CD8-positive, alpha-beta memory T cell (primary cell): ENCODE measurements around the gene ATG4A. TPM values are rescaled to one million over a fixed set of nuclear protein-coding genes. Genes with fewer than 3 reads are reported as not detected.

Experiments used
- CTCF ChIA-PET: fragments of 350-600 bp; sonication (Branson Sonifier 250); formaldehyde crosslinking; loops from one replicate; lab custom pipeline; 2021; ENCODE audit warnings: antibody characterized with exemption; lab: Charles Lee
- POLR2A ChIA-PET: fragments of 350-600 bp; sonication (Branson Sonifier 250); formaldehyde crosslinking; loops from one replicate; lab custom pipeline; 2021; ENCODE audit warnings: antibody characterized with exemption; lab: Charles Lee
- DNase-seq, 5 donors: peaks; one replicate each; pipeline versions ENCODE4 v3.0.0 to v3.0.0-alpha.2; 2020 to 2022; ENCODE audit warnings: mixed read lengths in 1 of 5
- H3K27ac ChIP-seq: one replicate; pipeline ENCODE4 v1.7.0; 2013; ENCODE audit warnings: low read depth, mild to moderate bottlenecking, low read length, moderate library complexity
- H3K27me3 ChIP-seq: 2 replicates; pipeline ENCODE4 v1.7.0; 2013; ENCODE audit warnings: low read length, mild to moderate bottlenecking; ENCODE audit not compliant: insufficient read depth, poor library complexity, severe bottlenecking
- H3K36me3 ChIP-seq: 2 replicates; pipeline ENCODE4 v1.7.0; 2013; ENCODE audit warnings: mild to moderate bottlenecking, low read length, moderate library complexity; ENCODE audit not compliant: insufficient read depth
- H3K4me1 ChIP-seq: 2 replicates; pipeline ENCODE4 v1.7.0; 2013; ENCODE audit warnings: mild to moderate bottlenecking, low read length, moderate library complexity; ENCODE audit not compliant: insufficient read depth
- H3K4me3 ChIP-seq: 2 replicates; pipeline ENCODE4 v1.7.0; 2013; ENCODE audit warnings: mild to moderate bottlenecking, low read length
- H3K9me3 ChIP-seq: 2 replicates; pipeline ENCODE4 v1.7.0; 2013; ENCODE audit warnings: mild to moderate bottlenecking, low read length
- H3K27ac Mint-ChIP-seq, 8 donors: one replicate each; pipeline ENCODE4 v1.8.0; 2020 to 2021; ENCODE audit warnings: mixed read lengths in 8 of 8, mild to moderate bottlenecking in 6 of 8, inconsistent platforms in 3 of 8, moderate library complexity in 3 of 8
- H3K27me3 Mint-ChIP-seq, 2 donors: one replicate each; pipeline ENCODE4 v1.8.0; 2020 to 2021; ENCODE audit warnings: mixed read lengths in 2 of 2, mild to moderate bottlenecking in 1 of 2, moderate library complexity in 1 of 2
- H3K36me3 Mint-ChIP-seq, 3 donors: one replicate each; pipeline ENCODE4 v1.8.0; 2020 to 2021; ENCODE audit warnings: mixed read lengths in 3 of 3, inconsistent platforms in 1 of 3, mild to moderate bottlenecking in 1 of 3
- H3K4me1 Mint-ChIP-seq, 3 donors: one replicate each; pipeline ENCODE4 v1.8.0; 2020 to 2021; ENCODE audit warnings: mixed read lengths in 3 of 3, inconsistent platforms in 1 of 3, mild to moderate bottlenecking in 1 of 3
- H3K4me3 Mint-ChIP-seq, 7 donors: one replicate each; pipeline ENCODE4 v1.8.0; 2020 to 2021; ENCODE audit warnings: mixed read lengths in 7 of 7, mild to moderate bottlenecking in 6 of 7, moderate library complexity in 4 of 7, inconsistent platforms in 2 of 7
- H3K9me3 Mint-ChIP-seq, 5 donors: one replicate each; pipeline ENCODE4 v1.8.0; 2020 to 2022; ENCODE audit warnings: mixed read lengths in 5 of 5, mild to moderate bottlenecking in 3 of 5, moderate library complexity in 2 of 5, inconsistent platforms in 1 of 5
- polyA plus RNA-seq: library from polyadenylated mRNA; unstranded; fragments of 300-500 nt; fragmentation: Illumina TruSeq; gene quantifications from one replicate; pipeline ENCODE4 v1.2.3, GENCODE V29; 2021
- total RNA-seq, 2 experiments: library from RNA; stranded (reverse); gene quantifications; one replicate each; pipeline ENCODE4 v1.2.3, GENCODE V29; 2021

Gene ATG4A, protein sequence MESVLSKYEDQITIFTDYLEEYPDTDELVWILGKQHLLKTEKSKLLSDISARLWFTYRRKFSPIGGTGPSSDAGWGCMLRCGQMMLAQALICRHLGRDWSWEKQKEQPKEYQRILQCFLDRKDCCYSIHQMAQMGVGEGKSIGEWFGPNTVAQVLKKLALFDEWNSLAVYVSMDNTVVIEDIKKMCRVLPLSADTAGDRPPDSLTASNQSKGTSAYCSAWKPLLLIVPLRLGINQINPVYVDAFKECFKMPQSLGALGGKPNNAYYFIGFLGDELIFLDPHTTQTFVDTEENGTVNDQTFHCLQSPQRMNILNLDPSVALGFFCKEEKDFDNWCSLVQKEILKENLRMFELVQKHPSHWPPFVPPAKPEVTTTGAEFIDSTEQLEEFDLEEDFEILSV
- total RNA-seq (10 to 100 TPM; 10.7 to 10.8 TPM), polyA plus RNA-seq (20.4 TPM)

DNA sequence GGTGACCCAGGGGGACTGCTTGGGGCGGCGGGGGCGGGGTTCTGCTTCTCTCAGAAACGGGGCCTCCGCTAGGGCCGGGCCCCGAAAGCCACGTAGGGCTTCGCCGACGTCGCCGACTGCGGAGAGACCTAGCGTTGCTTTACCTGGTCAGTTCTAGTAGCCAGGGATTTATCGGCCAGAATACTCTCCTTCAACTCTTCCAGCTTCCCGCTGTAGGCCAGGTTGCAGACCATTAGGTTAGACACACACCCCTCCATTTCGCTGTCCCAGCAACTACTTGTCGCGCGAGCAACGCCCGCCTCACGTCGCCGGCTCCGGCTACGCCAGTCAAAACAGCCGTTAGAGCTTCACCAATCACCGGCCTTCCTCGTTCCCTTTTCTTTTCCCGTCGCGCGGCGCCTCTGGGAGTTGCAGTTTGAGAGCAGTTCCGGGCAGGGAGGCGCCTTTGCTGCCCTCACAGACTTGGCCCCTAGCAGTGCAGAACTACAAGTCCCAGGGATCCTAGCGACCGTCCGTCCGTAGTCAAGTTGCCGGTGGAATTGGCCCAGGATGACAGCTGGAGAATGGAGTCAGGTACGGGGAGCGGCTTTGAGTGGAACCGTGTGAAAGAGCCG lies at the start of gene ATG4A, which contains the start of gene PSMD10:
TSS of gene ATG4A (plus strand) at position 515 of the 614 bp plus-strand sequence. CDS start at position 564, 49 bp downstream.
TSS of gene PSMD10 (minus strand) at position 279 of the 614 bp plus-strand sequence. CDS start at position 257, 22 bp downstream.
- H3K36me3 ChIP-seq, result peaks cover 5% of the 10 kb centered on the region
- CTCF ChIA-PET, result no interaction called here
- peaks cover 4% of the 10 kb centered on the region for H3K4me1 ChIP-seq
- peak within 1 kb of the TSS; percentile 91 for H3K4me3 ChIP-seq
- DNase-seq, result peak; percentile 77 to 93 (median 87)
- Mint-ChIP-seq H3K4me3 (no peak within 1 kb of the TSS), H3K36me3 (peaks cover 0 to 12% (median under 1%) of the 10 kb centered on the region in 3 donors), H3K27me3 (peaks cover 0 to 2% of the 10 kb centered on the region in 2 donors), H3K27ac (no peak within 1 kb of the TSS), H3K9me3 (no peaks in the 10 kb centered on the region), H3K4me1 (peaks cover 11 to 24% (median 13%) of the 10 kb centered on the region in 3 donors)
- H3K27ac ChIP-seq, result peak within 1 kb of the TSS; percentile 86
- no peaks in the 10 kb centered on the region for H3K9me3 ChIP-seq
- H3K27me3 ChIP-seq, result no peaks in the 10 kb centered on the region
- POLR2A ChIA-PET, result no interaction called here

- no peak within 1 kb of the TSS for H3K4me3 ChIP-seq
- H3K9me3 Mint-ChIP-seq, result no peaks in the 10 kb centered on the region
- no peaks in the 10 kb centered on the region for H3K27me3 ChIP-seq
- no peaks in the 10 kb centered on the region for H3K4me1 ChIP-seq
- H3K36me3 ChIP-seq, result no peaks in the 10 kb centered on the region
- no peaks in the 10 kb centered on the region for H3K36me3 Mint-ChIP-seq
- no peak within 1 kb of the TSS for H3K4me3 Mint-ChIP-seq
- CTCF ChIA-PET, result no interaction called here
- DNase-seq, result no peak
- H3K27ac Mint-ChIP-seq, result peak within 1 kb of the TSS in 2 of 8 donors; percentile 21 to 24
- peaks cover 0 to 38% (median 4%) of the 10 kb centered on the region in 3 donors for H3K4me1 Mint-ChIP-seq
- no peak within 1 kb of the TSS for H3K27ac ChIP-seq
- no peaks in the 10 kb centered on the region for H3K9me3 ChIP-seq
- H3K27me3 Mint-ChIP-seq, result no peaks in the 10 kb centered on the region
- POLR2A ChIA-PET, result no interaction called here
These were observed 46.9 kb upstream of the ATG4A start, which contains the start of gene VSIG1 for GRCh38 chrX:108044554-108045256. Gene VSIG1, plus strand, starts transcription at chrX:108045065. Its CDS starts 66 bp downstream, at chrX:108045131.

DNA sequence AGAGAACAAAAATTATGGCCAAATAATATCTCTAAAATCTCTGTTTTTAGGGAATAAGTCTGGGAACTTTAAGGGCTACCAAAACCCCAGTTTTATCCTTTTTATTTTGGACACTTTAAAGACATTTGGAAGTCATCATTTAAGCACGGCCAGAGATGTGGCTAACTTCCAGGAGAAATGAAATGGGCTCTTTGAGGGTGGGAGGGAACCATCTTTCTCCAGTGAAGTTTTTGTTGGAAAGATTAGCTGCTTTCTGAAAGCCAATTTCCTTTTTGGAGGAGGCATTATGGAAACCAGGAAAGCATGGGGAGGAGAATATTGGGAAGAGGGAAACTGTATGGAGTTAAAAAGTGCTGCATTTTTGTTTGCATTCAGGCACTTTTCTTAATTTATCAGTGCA lies 41.9 kb upstream of the ATG4A start:
- Mint-ChIP-seq H3K27me3 (no peaks in the 10 kb centered on the region), H3K9me3 (no peaks in the 10 kb centered on the region), H3K4me3 (no peak overlapping the region), H3K27ac (peak overlapping the region in 1 of 8 donors; percentile 44), H3K4me1 (peaks cover 0 to 27% (median 2%) of the 10 kb centered on the region in 3 donors), H3K36me3 (no peaks in the 10 kb centered on the region)
- ChIA-PET POLR2A (no interaction called here), CTCF (no interaction called here)
- Histone ChIP-seq H3K9me3 (no peaks in the 10 kb centered on the region), H3K4me3 (no peak overlapping the region), H3K36me3 (no peaks in the 10 kb centered on the region), H3K27ac (no peak overlapping the region), H3K27me3 (no peaks in the 10 kb centered on the region), H3K4me1 (no peaks in the 10 kb centered on the region)
- no peak for DNase-seq

DNA sequence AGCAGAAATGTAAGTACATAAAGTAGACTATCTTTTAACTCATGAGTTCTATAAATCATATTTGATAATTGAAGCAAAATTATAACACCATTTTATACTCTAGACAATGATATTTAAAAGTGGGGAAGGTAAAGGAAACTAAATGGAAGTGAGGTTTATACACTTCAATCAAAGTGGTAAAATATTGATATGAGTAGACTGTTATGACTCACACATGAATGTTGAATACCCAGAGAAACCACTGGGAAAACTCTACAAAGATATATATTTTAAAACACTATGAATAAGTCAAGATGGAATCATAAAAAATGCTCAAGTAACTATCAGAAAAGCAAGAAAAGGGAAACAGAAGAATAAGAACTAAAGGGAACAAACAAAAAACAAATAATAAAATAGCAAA lies 38.4 kb upstream of the ATG4A start:
- H3K9me3 ChIP-seq, result no peaks in the 10 kb centered on the region
- no peaks in the 10 kb centered on the region for H3K9me3 Mint-ChIP-seq
- H3K4me1 Mint-ChIP-seq, result peaks cover 0 to 17% (median 0%) of the 10 kb centered on the region in 3 donors
- no peaks in the 10 kb centered on the region for H3K27me3 Mint-ChIP-seq
- no peaks in the 10 kb centered on the region for H3K27me3 ChIP-seq
- H3K27ac Mint-ChIP-seq, result peak overlapping the region in 1 of 8 donors; percentile 31
- H3K4me1 ChIP-seq, result no peaks in the 10 kb centered on the region
- ChIA-PET CTCF (no interaction called here), POLR2A (no interaction called here)
- no peak for DNase-seq
- H3K4me3 Mint-ChIP-seq, result no peak overlapping the region
- H3K36me3 ChIP-seq, result no peaks in the 10 kb centered on the region
- H3K36me3 Mint-ChIP-seq, result peaks cover 0 to 9% (median 2%) of the 10 kb centered on the region in 3 donors
- H3K4me3 ChIP-seq, result no peak overlapping the region
- H3K27ac ChIP-seq, result no peak overlapping the region

GRCh38 chrX:108055546-108055945 lies 36.0 kb upstream of the ATG4A start:
- ChIA-PET CTCF (no interaction called here), POLR2A (no interaction called here)
- H3K9me3 Mint-ChIP-seq, result no peaks in the 10 kb centered on the region
- H3K4me1 Mint-ChIP-seq, result peaks cover 0 to 13% (median 0%) of the 10 kb centered on the region in 3 donors
- Histone ChIP-seq H3K9me3 (no peaks in the 10 kb centered on the region), H3K4me1 (no peaks in the 10 kb centered on the region), H3K27me3 (no peaks in the 10 kb centered on the region), H3K4me3 (no peak overlapping the region), H3K27ac (no peak overlapping the region), H3K36me3 (no peaks in the 10 kb centered on the region)
- DNase-seq, result no peak
- H3K27me3 Mint-ChIP-seq, result peaks cover 0 to 3% of the 10 kb centered on the region in 2 donors
- H3K4me3 Mint-ChIP-seq, result no peak overlapping the region
- H3K36me3 Mint-ChIP-seq, result peaks cover 0 to 31% (median 7%) of the 10 kb centered on the region in 3 donors
- H3K27ac Mint-ChIP-seq, result peak overlapping the region in 1 of 8 donors; percentile 20

- Mint-ChIP-seq H3K9me3 (no peaks in the 10 kb centered on the region), H3K4me1 (no peaks in the 10 kb centered on the region), H3K27me3 (peaks cover 0 to 6% of the 10 kb centered on the region in 2 donors), H3K4me3 (no peak overlapping the region), H3K36me3 (peaks cover 0 to 60% (median 9%) of the 10 kb centered on the region in 3 donors), H3K27ac (peak overlapping the region in 1 of 8 donors; percentile 83)
- Histone ChIP-seq H3K27ac (no peak overlapping the region), H3K27me3 (no peaks in the 10 kb centered on the region), H3K36me3 (no peaks in the 10 kb centered on the region), H3K4me1 (no peaks in the 10 kb centered on the region), H3K9me3 (no peaks in the 10 kb centered on the region), H3K4me3 (no peak overlapping the region)
- POLR2A ChIA-PET, result no interaction called here
- DNase-seq, result no peak
- CTCF ChIA-PET, result interaction anchor here (1.6 kb wide), 1 partner anchor 11 kb away, joined by 3 read pairs; no protein-coding TSS in a partner anchor
These were observed 31.8 kb upstream of the ATG4A start for GRCh38 chrX:108059801-108060200.

DNA sequence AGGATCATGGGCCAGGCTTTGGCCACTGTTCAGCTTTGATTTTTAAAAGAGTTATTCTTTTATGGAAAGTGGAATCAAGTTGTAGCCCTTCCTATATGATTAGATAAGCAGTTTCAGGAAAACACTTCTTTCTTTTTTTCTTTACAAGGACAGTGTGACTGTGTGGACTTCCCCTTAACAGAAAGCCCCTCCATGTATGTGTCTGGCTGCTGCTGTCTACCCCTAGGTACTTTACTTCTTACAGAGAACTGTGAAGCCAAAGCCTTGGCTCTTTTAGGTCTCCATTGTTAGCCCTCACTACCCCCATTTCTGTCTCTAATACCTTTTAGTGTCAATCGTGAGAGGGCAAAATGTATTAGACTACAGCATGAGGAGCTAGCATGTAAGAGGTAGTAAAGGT lies 27.6 kb upstream of the ATG4A start:
- H3K27ac ChIP-seq, result no peak overlapping the region
- POLR2A ChIA-PET, result no interaction called here

More for the DNA sequence above, 27.6 kb upstream of the ATG4A start:
- Mint-ChIP-seq H3K4me1 (no peaks in the 10 kb centered on the region), H3K36me3 (peaks cover 0 to 65% (median 4%) of the 10 kb centered on the region in 3 donors), H3K9me3 (no peaks in the 10 kb centered on the region), H3K4me3 (no peak overlapping the region), H3K27ac (no peak overlapping the region), H3K27me3 (peaks cover 0 to 12% of the 10 kb centered on the region in 2 donors)
- no peaks in the 10 kb centered on the region for H3K4me1 ChIP-seq
- peaks cover 3% of the 10 kb centered on the region for H3K36me3 ChIP-seq
- no peaks in the 10 kb centered on the region for H3K9me3 ChIP-seq
- CTCF ChIA-PET, result no interaction called here
- no peak overlapping the region for H3K4me3 ChIP-seq
- no peak for DNase-seq
- H3K27me3 ChIP-seq, result no peaks in the 10 kb centered on the region
